Choroid plexus epithelial cell (primary cell): ENCODE data around the gene THOP1.

Source experiments
- DNase-seq: peaks from one replicate; pipeline ENCODE4 v3.0.0-alpha.2; 2010; ENCODE audit warnings: low read depth
- H3K4me3 ChIP-seq: 2 replicates; pipeline ENCODE4 v1.5.1; 2011; ENCODE audit warnings: low read depth, mild to moderate bottlenecking, control low read depth, low read length, moderate library complexity
- CTCF ChIP-seq: conservative IDR thresholded peaks from 2 replicates; pipeline ENCODE4 v1.5.1; 2011; ENCODE audit warnings: low read depth, mild to moderate bottlenecking, control low read depth, inconsistent platforms, low read length, moderate library complexity

The THOP1 gene

GRCh38 chr19:2747349-2747748 lies 38.0 kb upstream of the THOP1 start:
- DNase-seq, result no peak
- no peak for TF ChIP-seq CTCF
- no peak overlapping the region for H3K4me3 ChIP-seq

GRCh38 chr19:2750808-2751437 lies 34.4 kb upstream of the THOP1 start:
- no peak for TF ChIP-seq CTCF
- DNase-seq, result no peak

GRCh38 chr19:2751438-2751830 lies 33.9 kb upstream of the THOP1 start:
- no peak for TF ChIP-seq CTCF
- DNase-seq, result no peak
- H3K4me3 ChIP-seq, result no peak overlapping the region

More at GRCh38 chr19:2750808-2751437, 34.4 kb upstream of the THOP1 start:
- no peak overlapping the region for H3K4me3 ChIP-seq

GRCh38 chr19:2754659-2755447 lies 30.4 kb upstream of the THOP1 start:
- TF ChIP-seq CTCF, result no peak
- H3K4me3 ChIP-seq, result no peak overlapping the region
- DNase-seq, result no peak

GRCh38 chr19:2755448-2755705 lies 29.9 kb upstream of the THOP1 start:
- no peak for DNase-seq
- TF ChIP-seq CTCF, result no peak

GRCh38 chr19:2755811-2756210 lies 29.5 kb upstream of the THOP1 start:
- no peak for DNase-seq
- TF ChIP-seq CTCF, result no peak
- no peak overlapping the region for H3K4me3 ChIP-seq

More at GRCh38 chr19:2755448-2755705, 29.9 kb upstream of the THOP1 start:
- H3K4me3 ChIP-seq, result no peak overlapping the region

- no peak for TF ChIP-seq CTCF
- H3K4me3 ChIP-seq, result no peak overlapping the region
Measured at GRCh38 chr19:2756477-2756876, 28.8 kb upstream of the THOP1 start.

More at GRCh38 chr19:2756477-2756876, 28.8 kb upstream of the THOP1 start:
- no peak for DNase-seq
